ENCODE data around the gene CHPF. TPM values are rescaled to one million over a fixed set of nuclear protein-coding genes. Genes with fewer than 3 reads are reported as not detected.

The CHPF gene
- total RNA-seq, 1 experiment from 2014 or later: 228 TPM

DNA sequence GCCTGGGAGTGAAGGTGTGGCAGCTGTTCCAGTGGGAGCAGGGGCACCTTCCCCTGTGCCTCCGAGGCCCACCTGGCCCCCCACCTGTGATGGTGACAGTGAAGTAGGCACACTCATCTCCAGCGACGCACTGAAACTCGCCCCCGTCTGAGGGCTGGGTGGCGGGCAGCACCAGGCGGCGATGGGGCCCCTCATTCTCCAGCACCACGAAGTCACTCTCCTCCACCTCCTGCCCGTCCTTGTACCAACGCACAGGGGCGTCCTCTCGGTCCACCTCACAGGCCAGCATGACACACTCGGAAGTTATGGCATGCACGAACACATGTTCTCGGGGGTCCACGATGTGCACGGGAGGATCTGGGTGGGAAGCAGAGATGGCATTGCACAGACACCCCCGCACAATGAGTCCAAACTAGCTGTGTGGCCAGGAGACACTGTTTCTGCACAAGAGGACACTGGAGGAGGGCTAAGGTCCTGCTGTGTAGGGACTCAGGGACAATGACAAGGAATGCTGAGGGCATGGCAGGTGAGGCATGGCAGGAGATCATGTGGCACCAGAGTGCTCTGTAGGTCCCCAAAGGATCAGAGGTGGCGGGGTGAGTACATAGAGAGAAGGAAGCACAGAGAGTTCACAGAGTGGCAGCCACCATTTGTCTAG lies 19.8 kb upstream of the CHPF start:
- Histone ChIP-seq H3K4me1 (ENCODE audit: control insufficient read depth in 1 of 2, insufficient read depth in 2 of 2, low read length in 2 of 2) (peaks cover 0 to 4% of the 10 kb centered on the region in 2 experiments; a peak in 1 of 4 replicates), H2AFZ (ENCODE audit: low read depth, low read length, poor library complexity, severe bottlenecking) (no peak overlapping the region), H3K79me2 (ENCODE audit: insufficient read depth, low read length) (no peaks in the 10 kb centered on the region), H3K9ac (ENCODE audit: low read length) (no peak overlapping the region), H3K36me3 (ENCODE audit: control insufficient read depth in 1 of 2, insufficient read depth in 2 of 2, low read length in 2 of 2) (no peaks in the 10 kb centered on the region), H4K20me1 (ENCODE audit: insufficient read depth) (no peaks in the 10 kb centered on the region), H3K4me2 (ENCODE audit: low read length) (no peak overlapping the region), H3K9me3 (ENCODE audit: control insufficient read depth in 1 of 2, insufficient read depth in 1 of 2, low read depth in 1 of 2, low read length in 2 of 2) (no peaks in the 10 kb centered on the region), H3K4me3 (replicated peaks in 1 of 2; ENCODE audit: low read depth in 1 of 2, low read length in 2 of 2) (no peak overlapping the region), H3K27me3 (ENCODE audit: insufficient read depth, low read length) (no peaks in the 10 kb centered on the region), H3K27ac (ENCODE audit: low read depth, low read length) (no peak overlapping the region), H3K9me2 (ENCODE audit: insufficient read depth) (no peaks in the 10 kb centered on the region)
- ChIA-PET CTCF (no interaction called here), RAD21 (ENCODE audit: low non-redundant PET in 1 of 2, low total read pairs in 2 of 2, uncharacterized antibody in 2 of 2, unreplicated experiment in 2 of 2) (no interaction called here), POLR2A (no interaction called here)
- intact Hi-C loops (cut with micrococcal nuclease): no loop called here
- TF ChIP-seq SRF (IDR thresholded peaks at IDR 0.05; ENCODE audit: low read depth): no peak
- TF ChIP-seq SIN3A (IDR thresholded peaks at IDR 0.05; ENCODE audit: low read depth): no peak
- TF ChIP-seq YY1 (IDR thresholded peaks at IDR 0.05; ENCODE audit: extremely low read depth, insufficient replicate concordance, low read depth, low read length): no peak
- no peak for TF ChIP-seq ZBTB33 (IDR thresholded peaks at IDR 0.05; ENCODE audit: extremely low read depth, insufficient replicate concordance, low read length)
- TF ChIP-seq JUND (IDR thresholded peaks at IDR 0.05): no peak
- TF ChIP-seq FOSL1 (IDR thresholded peaks at IDR 0.05; ENCODE audit: low read depth): no peak
- TF ChIP-seq EZH2 (IDR thresholded peaks at IDR 0.05): no peak
- TF ChIP-seq POLR2AphosphoS5 (IDR thresholded peaks at IDR 0.05; ENCODE audit: low read depth, low read length): no peak
- no peak for TF ChIP-seq CTCF (IDR thresholded peaks at IDR 0.05 in 2 of 3, conservative IDR thresholded peaks at IDR 0.05 in 1 of 3; ENCODE audit: borderline replicate concordance in 1 of 3, insufficient read depth in 1 of 3, low read depth in 2 of 3, low read length in 2 of 3)
- TF ChIP-seq ZNF274 (IDR thresholded peaks at IDR 0.05; ENCODE audit: low read depth, low read length): no peak
- TF ChIP-seq MAX (IDR thresholded peaks at IDR 0.05): no peak
- BruUV-seq (replicated peaks): no TSS peak
- DNase-seq (ENCODE audit: low read depth, low spot score) (no peak), ATAC-seq (no peak)

Measured in HCT116 (cell line).